ENCODE results near the gene SMG6. TPM values are rescaled to one million over a fixed set of nuclear protein-coding genes. Genes with fewer than 3 reads are reported as not detected.
A peak's percentile ranks its signal among the peaks of the same experiment; 100 is the strongest.

SMG6 gene
- total RNA-seq, 1 donor from 2014 or later = 28.8 TPM

- no peak overlapping the region for H3K27ac ChIP-seq
- peaks cover 5% of the 10 kb centered on the region for H3K27me3 ChIP-seq
- H3K4me1 ChIP-seq = peaks cover 32% of the 10 kb centered on the region
- intact Hi-C loops (cut with DNase I) = no loop called here
- DNase-seq = peak; percentile 87
- H3K4me3 ChIP-seq = peak overlapping the region; percentile 55
- no peaks in the 10 kb centered on the region for H3K36me3 ChIP-seq
- TF ChIP-seq CTCF (IDR thresholded peaks at IDR 0.05) = no peak
- ATAC-seq = peak; percentile 57
- no peaks in the 10 kb centered on the region for H3K9me3 ChIP-seq
These were observed 253.1 kb downstream of the SMG6 start for GRCh38 chr17:2050300-2051060.

GRCh38 chr17:2049333-2050299, 254.0 kb downstream of the SMG6 start:
- H3K27ac ChIP-seq = peak overlapping the region; percentile 74
- H3K4me1 ChIP-seq = peaks cover 31% of the 10 kb centered on the region
- peak; percentile 74 for ATAC-seq
- H3K4me3 ChIP-seq = peak overlapping the region; percentile 72
- no peak for TF ChIP-seq CTCF (IDR thresholded peaks at IDR 0.05)
- H3K36me3 ChIP-seq = no peaks in the 10 kb centered on the region
- H3K27me3 ChIP-seq = peaks cover 5% of the 10 kb centered on the region
- DNase-seq = peak; percentile 94
- intact Hi-C loops (cut with DNase I) = no loop called here
- H3K9me3 ChIP-seq = no peaks in the 10 kb centered on the region

DNA sequence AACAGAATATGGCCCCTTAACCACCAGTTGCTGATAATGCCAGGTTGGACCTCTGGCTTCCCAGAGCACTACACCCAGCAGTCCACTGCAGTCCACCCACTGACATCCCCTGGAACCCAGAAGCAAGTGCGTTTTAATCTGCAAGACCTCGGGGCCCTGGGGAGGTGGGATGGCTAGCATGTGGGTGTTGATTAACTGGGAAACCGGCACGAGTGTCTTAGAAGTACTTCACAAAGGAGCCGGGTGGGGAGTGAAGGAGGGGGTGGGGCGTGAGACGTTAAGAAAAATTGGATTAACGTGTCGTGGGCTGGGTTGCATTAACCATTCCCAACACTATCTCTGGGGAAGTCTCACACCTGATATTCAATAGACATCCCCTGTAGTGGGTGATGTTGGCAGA, 254.8 kb downstream of the SMG6 start:
- DNase-seq = no peak
- intact Hi-C loops (cut with DNase I) = no loop called here
- peaks cover 7% of the 10 kb centered on the region for H3K36me3 ChIP-seq
- H3K4me3 ChIP-seq = peak overlapping the region; percentile 72
- no peak overlapping the region for H3K27ac ChIP-seq
- peaks cover 26% of the 10 kb centered on the region for H3K4me1 ChIP-seq
- no peaks in the 10 kb centered on the region for H3K9me3 ChIP-seq
- peaks cover 5% of the 10 kb centered on the region for H3K27me3 ChIP-seq
- TF ChIP-seq CTCF (IDR thresholded peaks at IDR 0.05) = no peak
- no peak for ATAC-seq

GRCh38 chr17:2047590-2047989, 256.0 kb downstream of the SMG6 start:
- H3K36me3 ChIP-seq = peaks cover 17% of the 10 kb centered on the region
- intact Hi-C loops (cut with DNase I) = no loop called here
- TF ChIP-seq CTCF (IDR thresholded peaks at IDR 0.05) = no peak
- DNase-seq = no peak
- no peaks in the 10 kb centered on the region for H3K9me3 ChIP-seq
- peaks cover 24% of the 10 kb centered on the region for H3K4me1 ChIP-seq
- H3K27me3 ChIP-seq = peaks cover 5% of the 10 kb centered on the region
- H3K4me3 ChIP-seq = no peak overlapping the region
- ATAC-seq = no peak
- no peak overlapping the region for H3K27ac ChIP-seq

GRCh38 chr17:2044263-2044894, 259.2 kb downstream of the SMG6 start:
- ATAC-seq (no peak), DNase-seq (no peak)
- Histone ChIP-seq H3K4me3 (no peak overlapping the region), H3K27me3 (no peaks in the 10 kb centered on the region), H3K27ac (no peak overlapping the region), H3K4me1 (peaks cover 21% of the 10 kb centered on the region), H3K9me3 (no peaks in the 10 kb centered on the region), H3K36me3 (peaks cover 26% of the 10 kb centered on the region)
- no peak for TF ChIP-seq CTCF (IDR thresholded peaks at IDR 0.05)
- intact Hi-C loops (cut with DNase I) = no loop called here
